Hematopoietic multipotent progenitor cell (in vitro differentiated cells): ENCODE data around the gene PLEKHA1. TPM values are rescaled to one million over a fixed set of nuclear protein-coding genes. Genes with fewer than 3 reads are reported as not detected.

Experiments used
- DNase-seq, 3 donors: peaks; one replicate each; pipeline ENCODE4 v3.0.0-alpha.2; 2011 to 2015; ENCODE audit warnings: low read depth in 2 of 3, low spot score in 2 of 3
- total RNA-seq: library from RNA; depleted of rRNA; stranded (reverse); fragments of >200 nt; gene quantifications from one replicate; pipeline ENCODE4 v1.2.3, GENCODE V29; 2012

Gene PLEKHA1
- total RNA-seq, 1 donor, result 3.0 TPM

GRCh38 chr10:122420624-122421007 lies 46.1 kb downstream of the PLEKHA1 start:
- no peak for DNase-seq

GRCh38 chr10:122421054-122421625 lies 46.6 kb downstream of the PLEKHA1 start:
- no peak for DNase-seq

- DNase-seq, result no peak
These were observed 47.2 kb downstream of the PLEKHA1 start for GRCh38 chr10:122421742-122422141.

- no peak for DNase-seq
These were observed 47.9 kb downstream of the PLEKHA1 start for GRCh38 chr10:122422266-122422989.

- no peak for DNase-seq
These were observed 49.6 kb downstream of the PLEKHA1 start for GRCh38 chr10:122424059-122424458.

- DNase-seq, result no peak
These were observed 52.3 kb downstream of the PLEKHA1 start for GRCh38 chr10:122426829-122427228.

- no peak for DNase-seq
These were observed 52.8 kb downstream of the PLEKHA1 start for GRCh38 chr10:122427280-122427679.

GRCh38 chr10:122435212-122435827 lies 60.8 kb downstream of the PLEKHA1 start:
- peak; percentile 24 to 68 (median 25) for DNase-seq

GRCh38 chr10:122441961-122442360 lies 67.5 kb downstream of the PLEKHA1 start:
- DNase-seq, result no peak

GRCh38 chr10:122445469-122445868 lies 71.0 kb downstream of the PLEKHA1 start:
- DNase-seq, result no peak

GRCh38 chr10:122445904-122446303 lies 71.4 kb downstream of the PLEKHA1 start:
- no peak for DNase-seq

- no peak for DNase-seq
These were observed 72.3 kb downstream of the PLEKHA1 start for GRCh38 chr10:122446668-122447423.

- no peak for DNase-seq
These were observed 74.1 kb downstream of the PLEKHA1 start for GRCh38 chr10:122448600-122448999.

- no peak for DNase-seq
These were observed 74.6 kb downstream of the PLEKHA1 start for GRCh38 chr10:122449153-122449552.

GRCh38 chr10:122450353-122450990 lies 76.0 kb downstream of the PLEKHA1 start:
- DNase-seq, result no peak

- DNase-seq, result no peak
These were observed 79.6 kb downstream of the PLEKHA1 start for GRCh38 chr10:122454071-122454470.

GRCh38 chr10:122454603-122455080 lies 80.1 kb downstream of the PLEKHA1 start, which contains the start of gene ARMS2:
TSS of gene ARMS2 (plus strand) at chr10:122454653. CDS start at chr10:122454728, 75 bp downstream.
- no peak for DNase-seq

GRCh38 chr10:122455376-122456079 lies 81.0 kb downstream of the PLEKHA1 start:
- no peak for DNase-seq

GRCh38 chr10:122457934-122458333 lies 83.4 kb downstream of the PLEKHA1 start:
- no peak for DNase-seq

GRCh38 chr10:122458693-122459092 lies 84.2 kb downstream of the PLEKHA1 start:
- DNase-seq, result no peak
